Panc1 (cell line): ENCODE data around the gene PHOX2A. TPM values are rescaled to one million over a fixed set of nuclear protein-coding genes. Genes with fewer than 3 reads are reported as not detected.

ENCODE experiments used
- ATAC-seq: fragments of 200-7000 bp; cut with Tn5 transposase; 2 replicates; pipeline ENCODE4 v1.9.1; 2020; ENCODE audit warnings: mild to moderate bottlenecking, moderate library complexity
- BruUV-seq: library from RNA; stranded (reverse); fragments of 400-500 nt; replicated peaks from 2 replicates; lab custom pipeline; 2021; lab: Mats Ljungman, UMichigan
- CTCF ChIA-PET: fragments of 300-600 bp; sonication (Branson Sonifier 250); formaldehyde crosslinking; loops from one replicate; lab custom pipeline; 2022; ENCODE audit warnings: antibody characterized with exemption; lab: Charles Lee
- POLR2A ChIA-PET: fragments of 300-600 bp; sonication (Branson Sonifier 250); formaldehyde crosslinking; loops from one replicate; lab custom pipeline; 2022; ENCODE audit warnings: antibody characterized with exemption; lab: Charles Lee
- DNase-seq: peaks from one replicate; pipeline ENCODE4 v3.0.0-alpha.2; 2010; ENCODE audit warnings: low read depth, low spot score
- H3K27ac ChIP-seq: 2 replicates; pipeline ENCODE4 v1.5.1; 2011; ENCODE audit warnings: mild to moderate bottlenecking, low read length, inconsistent platforms
- H3K27me3 ChIP-seq: fragments of 200-500 bp; sonication (Bioruptor generic); 2 replicates; pipeline ENCODE4 v1.6.0; 2014; ENCODE audit warnings: low read length, inconsistent platforms; ENCODE audit not compliant: control insufficient read depth, insufficient read depth
- H3K36me3 ChIP-seq: fragments of 200-500 bp; sonication (Bioruptor generic); 2 replicates; pipeline ENCODE4 v1.5.1; 2014; ENCODE audit warnings: inconsistent platforms, mild to moderate bottlenecking, low read length, moderate library complexity; ENCODE audit not compliant: control insufficient read depth, insufficient read depth
- H3K4me1 ChIP-seq: 2 replicates; pipeline ENCODE4 v1.5.1; 2011; ENCODE audit warnings: inconsistent platforms, mild to moderate bottlenecking, low read length, moderate library complexity; ENCODE audit not compliant: control insufficient read depth, insufficient read depth
- H3K4me3 ChIP-seq, 2 experiments: 2 replicates each; pipeline ENCODE4 v1.5.1; 2011 to 2012; ENCODE audit warnings: low read depth in 2 of 2, low read length in 2 of 2, mild to moderate bottlenecking in 2 of 2, inconsistent platforms in 1 of 2, moderate library complexity in 1 of 2
- H3K9me3 ChIP-seq: fragments of 200-500 bp; sonication (Bioruptor generic); 2 replicates; pipeline ENCODE4 v1.5.1; 2014; ENCODE audit warnings: low read depth, mild to moderate bottlenecking, inconsistent platforms, low read length, moderate library complexity; ENCODE audit not compliant: control insufficient read depth, insufficient read depth
- POLR2AphosphoS5 ChIP-seq: IDR thresholded peaks from 2 replicates; pipeline ENCODE4 v1.6.1; 2012; ENCODE audit warnings: mild to moderate bottlenecking, low read depth, low read length, moderate library complexity
- SIN3A ChIP-seq: IDR thresholded peaks from 2 replicates; pipeline ENCODE4 v1.6.1; 2012; ENCODE audit warnings: low read depth, mild to moderate bottlenecking, low read length, moderate library complexity, borderline replicate concordance; ENCODE audit not compliant: insufficient read depth
- TCF7L2 ChIP-seq: IDR thresholded peaks from 2 replicates; pipeline ENCODE4 v1.6.1; 2011; ENCODE audit warnings: mild to moderate bottlenecking, low read depth, low read length, inconsistent platforms
- in situ Hi-C: cut with HindIII; loops from 2 replicates; pipeline ENCODE4 v1.10.0; 2016; ENCODE audit warnings: low sequenced_read_pairs, low pct_unique_long_range_greater_than_20kb
- intact Hi-C: fragments of 100-400 bp; cut with micrococcal nuclease; formaldehyde crosslinking; loops from one replicate; pipeline ENCODE4 v1.10.0; 2022; ENCODE audit not compliant: unreplicated experiment
- total RNA-seq: library from RNA; stranded (reverse); gene quantifications from one replicate; pipeline ENCODE4 v1.2.1, GENCODE V29; 2021; ENCODE audit not compliant: unreplicated experiment
- TF ChIP-seq, protein P1 (sequence below): fragments of 450-650 bp; IDR thresholded peaks from 2 replicates; pipeline ENCODE4 v1.5.1; 2017; ENCODE audit warnings: mild to moderate bottlenecking
- TF ChIP-seq, protein P2 (sequence below), 2 experiments: IDR thresholded peaks; 2 replicates each; pipeline ENCODE4 v1.6.1; 2011 to 2012; ENCODE audit warnings: low read depth in 2 of 2, control low read depth in 1 of 2, low read length in 1 of 2, mild to moderate bottlenecking in 1 of 2, moderate library complexity in 1 of 2; ENCODE audit not compliant: insufficient read depth in 1 of 2

Gene PHOX2A
- total RNA-seq, 1 experiment from 2014 or later, result not detected

DNA sequence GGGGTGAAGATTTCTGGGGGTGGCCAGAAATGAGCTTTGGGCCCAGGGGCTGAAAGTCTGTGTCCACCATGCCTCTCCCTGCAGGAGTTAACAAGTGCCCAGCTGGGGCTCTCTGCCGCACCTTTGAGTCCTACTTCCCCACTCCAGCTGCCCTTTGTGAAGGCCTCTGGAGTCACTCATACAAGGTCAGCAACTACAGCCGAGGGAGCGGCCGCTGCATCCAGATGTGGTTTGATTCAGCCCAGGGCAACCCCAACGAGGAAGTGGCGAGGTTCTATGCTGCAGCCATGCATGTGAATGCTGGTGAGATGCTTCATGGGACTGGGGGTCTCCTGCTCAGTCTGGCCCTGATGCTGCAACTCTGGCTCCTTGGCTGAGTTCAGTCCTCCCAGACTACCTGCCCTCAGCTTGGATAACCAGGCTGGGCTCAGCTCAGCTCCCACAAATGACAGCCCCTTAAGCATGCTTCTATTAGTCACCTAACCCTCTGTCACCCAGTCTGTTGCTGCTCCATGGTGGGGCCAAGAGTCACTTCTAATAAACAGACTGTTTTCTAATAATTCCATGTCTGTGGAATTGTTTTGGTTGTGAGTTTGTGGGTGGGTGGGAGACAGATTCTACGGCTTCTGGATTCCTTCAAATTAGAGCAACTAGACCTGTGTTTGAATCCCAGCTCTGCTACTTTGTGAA, 22.4 kb downstream of the PHOX2A start:
- POLR2A ChIA-PET, result no interaction called here
- TF ChIP-seq, protein P1, sequence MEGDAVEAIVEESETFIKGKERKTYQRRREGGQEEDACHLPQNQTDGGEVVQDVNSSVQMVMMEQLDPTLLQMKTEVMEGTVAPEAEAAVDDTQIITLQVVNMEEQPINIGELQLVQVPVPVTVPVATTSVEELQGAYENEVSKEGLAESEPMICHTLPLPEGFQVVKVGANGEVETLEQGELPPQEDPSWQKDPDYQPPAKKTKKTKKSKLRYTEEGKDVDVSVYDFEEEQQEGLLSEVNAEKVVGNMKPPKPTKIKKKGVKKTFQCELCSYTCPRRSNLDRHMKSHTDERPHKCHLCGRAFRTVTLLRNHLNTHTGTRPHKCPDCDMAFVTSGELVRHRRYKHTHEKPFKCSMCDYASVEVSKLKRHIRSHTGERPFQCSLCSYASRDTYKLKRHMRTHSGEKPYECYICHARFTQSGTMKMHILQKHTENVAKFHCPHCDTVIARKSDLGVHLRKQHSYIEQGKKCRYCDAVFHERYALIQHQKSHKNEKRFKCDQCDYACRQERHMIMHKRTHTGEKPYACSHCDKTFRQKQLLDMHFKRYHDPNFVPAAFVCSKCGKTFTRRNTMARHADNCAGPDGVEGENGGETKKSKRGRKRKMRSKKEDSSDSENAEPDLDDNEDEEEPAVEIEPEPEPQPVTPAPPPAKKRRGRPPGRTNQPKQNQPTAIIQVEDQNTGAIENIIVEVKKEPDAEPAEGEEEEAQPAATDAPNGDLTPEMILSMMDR, result no peak
- no peak for TF ChIP-seq POLR2AphosphoS5
- TF ChIP-seq, protein P2, sequence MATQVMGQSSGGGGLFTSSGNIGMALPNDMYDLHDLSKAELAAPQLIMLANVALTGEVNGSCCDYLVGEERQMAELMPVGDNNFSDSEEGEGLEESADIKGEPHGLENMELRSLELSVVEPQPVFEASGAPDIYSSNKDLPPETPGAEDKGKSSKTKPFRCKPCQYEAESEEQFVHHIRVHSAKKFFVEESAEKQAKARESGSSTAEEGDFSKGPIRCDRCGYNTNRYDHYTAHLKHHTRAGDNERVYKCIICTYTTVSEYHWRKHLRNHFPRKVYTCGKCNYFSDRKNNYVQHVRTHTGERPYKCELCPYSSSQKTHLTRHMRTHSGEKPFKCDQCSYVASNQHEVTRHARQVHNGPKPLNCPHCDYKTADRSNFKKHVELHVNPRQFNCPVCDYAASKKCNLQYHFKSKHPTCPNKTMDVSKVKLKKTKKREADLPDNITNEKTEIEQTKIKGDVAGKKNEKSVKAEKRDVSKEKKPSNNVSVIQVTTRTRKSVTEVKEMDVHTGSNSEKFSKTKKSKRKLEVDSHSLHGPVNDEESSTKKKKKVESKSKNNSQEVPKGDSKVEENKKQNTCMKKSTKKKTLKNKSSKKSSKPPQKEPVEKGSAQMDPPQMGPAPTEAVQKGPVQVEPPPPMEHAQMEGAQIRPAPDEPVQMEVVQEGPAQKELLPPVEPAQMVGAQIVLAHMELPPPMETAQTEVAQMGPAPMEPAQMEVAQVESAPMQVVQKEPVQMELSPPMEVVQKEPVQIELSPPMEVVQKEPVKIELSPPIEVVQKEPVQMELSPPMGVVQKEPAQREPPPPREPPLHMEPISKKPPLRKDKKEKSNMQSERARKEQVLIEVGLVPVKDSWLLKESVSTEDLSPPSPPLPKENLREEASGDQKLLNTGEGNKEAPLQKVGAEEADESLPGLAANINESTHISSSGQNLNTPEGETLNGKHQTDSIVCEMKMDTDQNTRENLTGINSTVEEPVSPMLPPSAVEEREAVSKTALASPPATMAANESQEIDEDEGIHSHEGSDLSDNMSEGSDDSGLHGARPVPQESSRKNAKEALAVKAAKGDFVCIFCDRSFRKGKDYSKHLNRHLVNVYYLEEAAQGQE (IDR thresholded peaks at IDR 0.05; ENCODE audit: insufficient read depth in 1 of 2, low read depth in 2 of 2, low read length in 1 of 2), result no peak
- TF ChIP-seq TCF7L2, result no peak
- no peak for TF ChIP-seq SIN3A
- in situ Hi-C loops, result no loop called here

DNA sequence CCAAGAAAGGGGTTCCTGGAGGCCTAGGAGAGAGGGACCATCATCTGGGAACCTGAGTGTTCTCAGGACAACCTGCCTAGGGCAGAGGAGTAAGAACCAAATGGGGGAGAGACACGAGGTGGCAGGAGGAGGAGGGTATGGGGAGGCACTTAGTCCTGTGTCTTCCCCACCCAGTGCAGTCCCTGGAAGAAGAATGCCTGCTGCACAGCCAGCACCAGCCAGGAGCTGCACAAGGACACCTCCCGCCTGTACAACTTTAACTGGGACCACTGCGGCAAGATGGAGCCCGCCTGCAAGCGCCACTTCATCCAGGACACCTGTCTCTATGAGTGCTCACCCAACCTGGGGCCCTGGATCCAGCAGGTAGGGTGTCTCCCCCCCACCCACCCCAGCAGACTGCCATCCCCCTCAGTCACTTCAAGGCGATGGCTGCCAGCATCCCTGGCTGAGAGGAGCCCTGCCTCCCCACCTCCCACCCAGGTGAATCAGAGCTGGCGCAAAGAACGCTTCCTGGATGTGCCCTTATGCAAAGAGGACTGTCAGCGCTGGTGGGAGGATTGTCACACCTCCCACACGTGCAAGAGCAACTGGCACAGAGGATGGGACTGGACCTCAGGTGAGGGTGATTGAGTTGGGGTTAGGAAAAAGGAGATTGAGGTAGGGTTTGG, 23.1 kb downstream of the PHOX2A start:
- no peaks in the 10 kb centered on the region for H3K27me3 ChIP-seq
- BruUV-seq, result no TSS peak
- in situ Hi-C loops, result no loop called here
- ChIA-PET POLR2A (no interaction called here), CTCF (no interaction called here)
- H3K4me1 ChIP-seq, result peaks cover 11% of the 10 kb centered on the region
- no peaks in the 10 kb centered on the region for H3K36me3 ChIP-seq
- H3K9me3 ChIP-seq, result no peaks in the 10 kb centered on the region
- DNase-seq (no peak), ATAC-seq (no peak)
- no peak overlapping the region for H3K27ac ChIP-seq
- H3K4me3 ChIP-seq, result no peak overlapping the region
- TF ChIP-seq, protein P2 (IDR thresholded peaks at IDR 0.05; ENCODE audit: insufficient read depth in 1 of 2, low read depth in 2 of 2, low read length in 1 of 2), result no peak
- TF ChIP-seq TCF7L2 (no peak), POLR2AphosphoS5 (no peak), SIN3A (no peak)
- TF ChIP-seq, protein P1, result no peak
- intact Hi-C loops, result no loop called here

More for the DNA sequence above, 22.4 kb downstream of the PHOX2A start:
- ATAC-seq (no peak), DNase-seq (no peak)
- peaks cover 11% of the 10 kb centered on the region for H3K4me1 ChIP-seq
- no peak overlapping the region for H3K4me3 ChIP-seq
- no peak overlapping the region for H3K27ac ChIP-seq
- intact Hi-C loops, result no loop called here
- CTCF ChIA-PET, result no interaction called here
- H3K27me3 ChIP-seq, result no peaks in the 10 kb centered on the region
- no peaks in the 10 kb centered on the region for H3K36me3 ChIP-seq
- H3K9me3 ChIP-seq, result no peaks in the 10 kb centered on the region
- no TSS peak for BruUV-seq
